ENCODE measurements around the gene FBXL4.

The FBXL4 gene

GRCh38 chr6:98947411-98948292 lies at the start of gene FBXL4:
TSS of gene FBXL4 (minus strand) at chr6:98947946. CDS start at chr6:98926988, 20,958 bp downstream.
- peak within 1 kb of the TSS; percentile 74 for H3K4me3 ChIP-seq (ENCODE audit: low read length)
- peak; percentile 74 for DNase-seq (ENCODE audit: low read depth)
- TF ChIP-seq CTCF (conservative IDR thresholded peaks at IDR 0.05; ENCODE audit: low read length), result no peak

GRCh38 chr6:98995116-98995515 lies 47.4 kb upstream of the FBXL4 start:
- no peak for DNase-seq (ENCODE audit: low read depth)
- no peak overlapping the region for H3K4me3 ChIP-seq (ENCODE audit: low read length)
- no peak for TF ChIP-seq CTCF (conservative IDR thresholded peaks at IDR 0.05; ENCODE audit: low read length)

- TF ChIP-seq CTCF (conservative IDR thresholded peaks at IDR 0.05; ENCODE audit: low read length), result no peak
- no peak for DNase-seq (ENCODE audit: low read depth)
- no peak overlapping the region for H3K4me3 ChIP-seq (ENCODE audit: low read length)
Observed at GRCh38 chr6:98992535-98992934, 44.8 kb upstream of the FBXL4 start.

- H3K4me3 ChIP-seq (ENCODE audit: low read length), result no peak overlapping the region
- DNase-seq (ENCODE audit: low read depth), result no peak
- no peak for TF ChIP-seq CTCF (conservative IDR thresholded peaks at IDR 0.05; ENCODE audit: low read length)
Observed at GRCh38 chr6:98986071-98986615, 38.4 kb upstream of the FBXL4 start.

- DNase-seq (ENCODE audit: low read depth), result no peak
- TF ChIP-seq CTCF (conservative IDR thresholded peaks at IDR 0.05; ENCODE audit: low read length), result no peak
- H3K4me3 ChIP-seq (ENCODE audit: low read length), result no peak overlapping the region
Observed at GRCh38 chr6:98985391-98985790, 37.6 kb upstream of the FBXL4 start.

- DNase-seq (ENCODE audit: low read depth), result no peak
- H3K4me3 ChIP-seq (ENCODE audit: low read length), result no peak overlapping the region
- TF ChIP-seq CTCF (conservative IDR thresholded peaks at IDR 0.05; ENCODE audit: low read length), result no peak
Observed at GRCh38 chr6:98984121-98984520, 36.4 kb upstream of the FBXL4 start.

- no peak for TF ChIP-seq CTCF (conservative IDR thresholded peaks at IDR 0.05; ENCODE audit: low read length)
- DNase-seq (ENCODE audit: low read depth), result no peak
- H3K4me3 ChIP-seq (ENCODE audit: low read length), result no peak overlapping the region
Observed at GRCh38 chr6:98981473-98981872, 33.7 kb upstream of the FBXL4 start.

Data from AG10803 (cell line).